Stimulated activated CD4-positive, alpha-beta T cell treated with anti-CD3 and anti-CD28 coated beads, TNF-alpha, amount 100 ng/mL, for 48 hours (primary cell): ENCODE results near the gene TNS4.

Source experiments
- DNase-seq, 3 donors: peaks; one replicate each; pipeline ENCODE4 v3.0.0-alpha.2; 2020; ENCODE audit warnings: low read depth in 3 of 3

Gene TNS4

GRCh38 chr17:40472733-40473452 lies 28.5 kb downstream of the TNS4 start:
- DNase-seq: no peak

GRCh38 chr17:40471846-40472732 lies 29.3 kb downstream of the TNS4 start:
- DNase-seq: no peak

- no peak for DNase-seq
These were observed 30.2 kb downstream of the TNS4 start for GRCh38 chr17:40470932-40471828.

- no peak for DNase-seq
These were observed 31.4 kb downstream of the TNS4 start for GRCh38 chr17:40469805-40470675.

- no peak for DNase-seq
These were observed 32.9 kb downstream of the TNS4 start for GRCh38 chr17:40468560-40468959.

GRCh38 chr17:40467281-40467867 lies 34.0 kb downstream of the TNS4 start:
- no peak for DNase-seq

GRCh38 chr17:40466298-40466971 lies 35.0 kb downstream of the TNS4 start:
- no peak for DNase-seq

- DNase-seq: no peak
These were observed 37.0 kb downstream of the TNS4 start for GRCh38 chr17:40464392-40464855.

- no peak for DNase-seq
These were observed 38.3 kb downstream of the TNS4 start for GRCh38 chr17:40463122-40463550.

GRCh38 chr17:40462343-40463121 lies 38.9 kb downstream of the TNS4 start:
- DNase-seq: no peak

- no peak for DNase-seq
These were observed 39.6 kb downstream of the TNS4 start for GRCh38 chr17:40461732-40462342.

- no peak for DNase-seq
These were observed 40.3 kb downstream of the TNS4 start for GRCh38 chr17:40460968-40461731.

GRCh38 chr17:40460604-40460967 lies 40.8 kb downstream of the TNS4 start:
- DNase-seq: no peak

GRCh38 chr17:40459636-40460603 lies 41.5 kb downstream of the TNS4 start:
- no peak for DNase-seq

- DNase-seq: no peak
These were observed 42.5 kb downstream of the TNS4 start for GRCh38 chr17:40458851-40459482.
